Aorta (tissue), 5 donors: ENCODE results near the gene PTPRM. TPM values are rescaled to one million over a fixed set of nuclear protein-coding genes. Genes with fewer than 3 reads are reported as not detected.

Source experiments
- ATAC-seq: fragments of 200-7000 bp; cut with Tn5 transposase; one replicate; pipeline ENCODE4 v1.9.1; 2022; ENCODE audit warnings: moderate library complexity; ENCODE audit not compliant: low FRiP score
- DNase-seq, 2 donors: peaks; one replicate each; pipeline ENCODE4 v3.0.0-alpha.2; 2020
- H3K27ac ChIP-seq, 2 donors: one replicate each; pipeline ENCODE4 v1.5.1; 2013; ENCODE audit warnings: low read length in 2 of 2, mild to moderate bottlenecking in 2 of 2, moderate library complexity in 2 of 2, control low read depth in 1 of 2, inconsistent platforms in 1 of 2, low read depth in 1 of 2
- H3K27me3 ChIP-seq, 2 donors: one replicate each; pipeline ENCODE4 v1.6.1; 2013; ENCODE audit warnings: control low read depth in 1 of 2, low read length in 1 of 2, mild to moderate bottlenecking in 1 of 2, moderate library complexity in 1 of 2; ENCODE audit not compliant: insufficient read depth in 2 of 2, control insufficient read depth in 1 of 2
- H3K36me3 ChIP-seq, 2 donors: one replicate each; pipeline ENCODE4 v1.6.1; 2013; ENCODE audit warnings: control low read depth in 1 of 2, low read length in 1 of 2, mild to moderate bottlenecking in 1 of 2; ENCODE audit not compliant: insufficient read depth in 2 of 2, control insufficient read depth in 1 of 2
- H3K4me1 ChIP-seq, 2 donors: one replicate each; pipeline ENCODE4 v1.6.1; 2013; ENCODE audit warnings: low read length in 2 of 2, control low read depth in 1 of 2, mild to moderate bottlenecking in 1 of 2, moderate library complexity in 1 of 2; ENCODE audit not compliant: insufficient read depth in 2 of 2, control insufficient read depth in 1 of 2
- H3K4me3 ChIP-seq, 2 donors: one replicate each; pipeline ENCODE4 v1.5.1; 2013; ENCODE audit warnings: low read length in 2 of 2, control low read depth in 1 of 2, mild to moderate bottlenecking in 1 of 2
- H3K9me3 ChIP-seq: one replicate; pipeline ENCODE4 v1.6.1; 2013; ENCODE audit warnings: mild to moderate bottlenecking, low read length; ENCODE audit not compliant: control insufficient read depth
- WGBS, 2 donors: extraction: QIAGEN DNeasy Blood & Tissue Kit; methylation state at CpG; one replicate each; pipeline ENCODE4 v1.1.7; 2013; 5-methylcytosine and 5-hydroxymethylcytosine counted together
- intact Hi-C, 2 donors: fragments of 100-400 bp; cut with DNase I; formaldehyde crosslinking; loops; one replicate each; pipeline versions ENCODE4 v1.14.2 to v1.15.0; 2022
- polyA plus RNA-seq, 2 donors: library from polyadenylated mRNA; stranded (reverse); fragments of 200-250 nt; gene quantifications; one replicate each; pipeline ENCODE4 v1.2.3, GENCODE V29; 2013
- total RNA-seq, 2 donors: library from RNA; stranded (reverse); fragmentation: NEBNext Ultra II Directional; extraction: Animal tissue kit (Norgen Biotek cat#: 25700); gene quantifications; one replicate each; pipeline ENCODE4 v1.2.1, GENCODE V29; 2021
- donor health status: healthy with polysubstance abuse.
- donor health status: Bipolar disorder and iron deficiency.
- donor health status: DM: no; HTN: no; CAD: no.
- donor health status: DM: no; HTN: no; CAD: no.
- donor health status: DM: yes; HTN: yes; CAD: no.

The PTPRM gene
- total and polyA plus RNA-seq, 4 donors = 10.6 to 98.9 (median 65.6) TPM

- WGBS, 2 donors = 74 to 76% methylated on average over 5 of the region's 5 CpGs
- peak in 1 of 2 donors; percentile 59 for DNase-seq
Measured at GRCh38 chr18:7824970-7825369, 257.9 kb downstream of the PTPRM start.

GRCh38 chr18:7830468-7830867 is 263.4 kb downstream of the PTPRM start:
- no peaks in the 10 kb centered on the region for H3K9me3 ChIP-seq
- H3K27ac ChIP-seq = no peak overlapping the region
- H3K4me1 ChIP-seq = no peaks in the 10 kb centered on the region
- no peaks in the 10 kb centered on the region for H3K27me3 ChIP-seq
- ATAC-seq = no peak
- intact Hi-C loops = no loop called here
- DNase-seq = no peak
- H3K4me3 ChIP-seq = no peak overlapping the region
- 84 to 87% methylated on average over 3 of the region's 3 CpGs for WGBS, 2 donors
- H3K36me3 ChIP-seq = no peaks in the 10 kb centered on the region

More at GRCh38 chr18:7824970-7825369, 257.9 kb downstream of the PTPRM start:
- ATAC-seq = no peak
- no peaks in the 10 kb centered on the region for H3K9me3 ChIP-seq
- intact Hi-C loops = no loop called here
- no peaks in the 10 kb centered on the region for H3K27me3 ChIP-seq
- no peak overlapping the region for H3K27ac ChIP-seq
- H3K36me3 ChIP-seq = no peaks in the 10 kb centered on the region
- H3K4me3 ChIP-seq = no peak overlapping the region
- peaks cover 0 to 2% of the 10 kb centered on the region in 2 donors for H3K4me1 ChIP-seq

GRCh38 chr18:7839548-7839947 is 272.4 kb downstream of the PTPRM start:
- DNase-seq = no peak
- ATAC-seq = no peak
- Histone ChIP-seq H3K4me1 (no peaks in the 10 kb centered on the region), H3K27ac (no peak overlapping the region), H3K27me3 (no peaks in the 10 kb centered on the region), H3K36me3 (no peaks in the 10 kb centered on the region), H3K4me3 (no peak overlapping the region), H3K9me3 (peaks cover 3% of the 10 kb centered on the region)
- WGBS, 2 donors = 84 to 89% methylated on average over 2 of the region's 2 CpGs
- intact Hi-C loops = no loop called here

GRCh38 chr18:7840411-7840810 is 273.3 kb downstream of the PTPRM start:
- Histone ChIP-seq H3K4me1 (no peaks in the 10 kb centered on the region), H3K36me3 (no peaks in the 10 kb centered on the region), H3K9me3 (peaks cover 3% of the 10 kb centered on the region), H3K27ac (no peak overlapping the region), H3K27me3 (no peaks in the 10 kb centered on the region), H3K4me3 (no peak overlapping the region)
- DNase-seq = no peak
- intact Hi-C loops = no loop called here
- WGBS, 2 donors = 44 to 45% methylated on average over 2 of the region's 2 CpGs
- ATAC-seq = no peak

GRCh38 chr18:7844017-7844416 is 276.9 kb downstream of the PTPRM start:
- no peaks in the 10 kb centered on the region for H3K27me3 ChIP-seq
- WGBS, 2 donors = 98% methylated on average over 2 of the region's 2 CpGs
- ATAC-seq = no peak
- H3K4me1 ChIP-seq = no peaks in the 10 kb centered on the region
- no peak overlapping the region for H3K27ac ChIP-seq
- no peaks in the 10 kb centered on the region for H3K36me3 ChIP-seq
- DNase-seq = no peak
- intact Hi-C loops = no loop called here
- H3K9me3 ChIP-seq = peaks cover 3% of the 10 kb centered on the region
- no peak overlapping the region for H3K4me3 ChIP-seq

GRCh38 chr18:7844418-7844817 is 277.3 kb downstream of the PTPRM start:
- DNase-seq (no peak), ATAC-seq (no peak)
- Histone ChIP-seq H3K36me3 (no peaks in the 10 kb centered on the region), H3K4me1 (no peaks in the 10 kb centered on the region), H3K9me3 (peaks cover 3% of the 10 kb centered on the region), H3K27ac (no peak overlapping the region), H3K4me3 (no peak overlapping the region), H3K27me3 (no peaks in the 10 kb centered on the region)
- WGBS, 2 donors = 97 to 99% methylated on average over 2 of the region's 2 CpGs
- intact Hi-C loops = no loop called here

GRCh38 chr18:7846335-7846734 is 279.2 kb downstream of the PTPRM start:
- H3K27me3 ChIP-seq = no peaks in the 10 kb centered on the region
- intact Hi-C loops = no loop called here
- no peak for ATAC-seq
- H3K36me3 ChIP-seq = no peaks in the 10 kb centered on the region
- no peak overlapping the region for H3K27ac ChIP-seq
- no peaks in the 10 kb centered on the region for H3K4me1 ChIP-seq
- H3K9me3 ChIP-seq = peaks cover 3% of the 10 kb centered on the region
- 85 to 94% methylated on average over 4 of the region's 4 CpGs for WGBS, 2 donors
- DNase-seq = no peak
- H3K4me3 ChIP-seq = no peak overlapping the region

GRCh38 chr18:7847357-7848053 is 280.4 kb downstream of the PTPRM start:
- peaks cover 3% of the 10 kb centered on the region for H3K9me3 ChIP-seq
- no peak for ATAC-seq
- no peaks in the 10 kb centered on the region for H3K36me3 ChIP-seq
- no peaks in the 10 kb centered on the region for H3K27me3 ChIP-seq
- H3K4me3 ChIP-seq = no peak overlapping the region
- no peak for DNase-seq
- 83 to 88% methylated on average over 4 of the region's 4 CpGs for WGBS, 2 donors
- intact Hi-C loops = no loop called here
- H3K27ac ChIP-seq = no peak overlapping the region
- no peaks in the 10 kb centered on the region for H3K4me1 ChIP-seq

- Histone ChIP-seq H3K4me1 (no peaks in the 10 kb centered on the region), H3K9me3 (peaks cover 3% of the 10 kb centered on the region), H3K27me3 (no peaks in the 10 kb centered on the region), H3K36me3 (no peaks in the 10 kb centered on the region), H3K4me3 (no peak overlapping the region), H3K27ac (no peak overlapping the region)
- DNase-seq (no peak), ATAC-seq (no peak)
- intact Hi-C loops = no loop called here
Measured at GRCh38 chr18:7848054-7848412, 280.9 kb downstream of the PTPRM start.
